K562 (cell line): Measurements from ENCODE around the gene TEX54. TPM values are rescaled to one million over a fixed set of nuclear protein-coding genes. Genes with fewer than 3 reads are reported as not detected.

Experiments
- ATF7 ChIP-seq: fragments of 450-650 bp; IDR thresholded peaks from 2 replicates; pipeline ENCODE4 v1.7.1; 2014; ENCODE audit warnings: mild to moderate bottlenecking, moderate library complexity
- CBFA2T2 ChIP-seq: fragments of 450-650 bp; conservative IDR thresholded peaks from 2 replicates; pipeline ENCODE4 v1.6.1; 2017; ENCODE audit warnings: mild to moderate bottlenecking
- FOXP1 ChIP-seq: sonication (generic); formaldehyde crosslinking; IDR thresholded peaks from 2 replicates; pipeline ENCODE4 v1.8.0; 2022; ENCODE audit warnings: mild to moderate bottlenecking, missing genetic modification reagents
- HIVEP1 ChIP-seq: fragments of 250-450 bp; sonication (Bioruptor Pico); IDR thresholded peaks from 2 replicates; pipeline ENCODE4 v1.4.0; 2020; ENCODE audit warnings: mild to moderate bottlenecking
- HMGXB4 ChIP-seq: sonication (generic); formaldehyde crosslinking; IDR thresholded peaks from 2 replicates; pipeline ENCODE4 v1.8.1; 2023; ENCODE audit warnings: mild to moderate bottlenecking, missing genetic modification reagents
- HNRNPH1 ChIP-seq: fragments of 200-400 bp; formaldehyde crosslinking; optimal IDR thresholded peaks from 2 replicates; pipeline ENCODE3; 2017; ENCODE audit warnings: low read depth, mild to moderate bottlenecking, low read length, moderate library complexity
- HSF4 ChIP-seq: fragments of 250-450 bp; sonication (Bioruptor Pico); IDR thresholded peaks from 2 replicates; pipeline ENCODE4 v2.1.2; 2022; ENCODE audit warnings: mild to moderate bottlenecking, moderate library complexity, borderline replicate concordance
- MAFK ChIP-seq: IDR thresholded peaks from 2 replicates; pipeline ENCODE4 v1.6.1; 2011; ENCODE audit warnings: low read length, improper control_type of control experiment
- MED1 ChIP-seq: sonication (generic); formaldehyde crosslinking; IDR thresholded peaks from 2 replicates; pipeline ENCODE4 v1.8.1; 2023; ENCODE audit warnings: missing genetic modification reagents, borderline replicate concordance
- NBN ChIP-seq: fragments of 450-650 bp; IDR thresholded peaks from 2 replicates; pipeline ENCODE4 v1.6.1; 2016; ENCODE audit warnings: low read depth, mild to moderate bottlenecking
- PBX2 ChIP-seq, 2 experiments: IDR thresholded peaks in 1 of 2; conservative IDR thresholded peaks in 1 of 2; 2 replicates each; pipeline ENCODE4 v1.6.1; 2016; ENCODE audit warnings: low read depth in 2 of 2, mild to moderate bottlenecking in 1 of 2, missing compliant biosample characterization in 1 of 2, missing genetic modification characterization in 1 of 2, moderate library complexity in 1 of 2
- PHB2 ChIP-seq: fragments of 450-650 bp; IDR thresholded peaks from 2 replicates; pipeline ENCODE4 v1.6.1; 2017; ENCODE audit warnings: low read depth
- PREB ChIP-seq: sonication (generic); formaldehyde crosslinking; IDR thresholded peaks from 2 replicates; pipeline ENCODE4 v1.8.1; 2023; ENCODE audit warnings: mild to moderate bottlenecking, missing genetic modification reagents
- RCOR1 ChIP-seq, 2 experiments: IDR thresholded peaks; 2 replicates each; pipeline ENCODE4 v1.6.1; 2012; ENCODE audit warnings: low read depth in 2 of 2, low read length in 2 of 2, borderline replicate concordance in 1 of 2, improper control_type of control experiment in 1 of 2
- RUNX1 ChIP-seq: sonication (generic); IDR thresholded peaks from 2 replicates; pipeline ENCODE4 v1.6.1; 2016; ENCODE audit warnings: antibody characterized with exemption, low read depth
- SRSF7 ChIP-seq: fragments of 200-400 bp; formaldehyde crosslinking; optimal IDR thresholded peaks from 2 replicates; pipeline ENCODE3; 2017; ENCODE audit warnings: mild to moderate bottlenecking, low read depth, low read length
- TEAD1 ChIP-seq, 2 experiments: fragments of 450-650 bp in 1 of 2; sonication (generic) in 1 of 2; formaldehyde crosslinking; IDR thresholded peaks; 2 replicates each; pipeline versions ENCODE4 v1.4.0 to v1.8.0; 2020 to 2022; ENCODE audit warnings: mild to moderate bottlenecking in 2 of 2, missing genetic modification reagents in 1 of 2
- TGIF2 ChIP-seq: sonication (generic); formaldehyde crosslinking; IDR thresholded peaks from 2 replicates; pipeline ENCODE4 v1.8.1; 2022; ENCODE audit warnings: mild to moderate bottlenecking, missing genetic modification reagents, moderate library complexity
- ZC3H4 ChIP-seq: sonication (generic); formaldehyde crosslinking; IDR thresholded peaks from 2 replicates; pipeline ENCODE4 v1.9.0; 2021; ENCODE audit warnings: missing genetic modification reagents, borderline replicate concordance
- ZKSCAN8 ChIP-seq: fragments of 200-800 bp; sonication (Bioruptor generic); IDR thresholded peaks from 2 replicates; pipeline ENCODE4 v1.6.1; 2016; ENCODE audit warnings: missing genetic modification characterization, missing compliant biosample characterization
- ZNF134 ChIP-seq: fragments of 250-450 bp; sonication (Bioruptor Pico); conservative IDR thresholded peaks from 2 replicates; pipeline ENCODE4 v1.4.0; 2020
- ZNF175 ChIP-seq: fragments of 200-800 bp; sonication (Bioruptor generic); IDR thresholded peaks from 2 replicates; pipeline ENCODE4 v1.6.1; 2016; ENCODE audit warnings: low read depth, mild to moderate bottlenecking, missing genetic modification characterization, missing compliant biosample characterization
- ZNF695 ChIP-seq: fragments of 450-650 bp; formaldehyde crosslinking; IDR thresholded peaks from 2 replicates; pipeline ENCODE4 v1.4.0; 2020; ENCODE audit warnings: mild to moderate bottlenecking, moderate library complexity
- ZNF75A ChIP-seq: fragments of 450-650 bp; formaldehyde crosslinking; IDR thresholded peaks from 2 replicates; pipeline ENCODE4 v1.4.0; 2020; ENCODE audit warnings: mild to moderate bottlenecking
- polyA plus RNA-seq, 8 experiments: library from polyadenylated mRNA; depleted of rRNA in 4 of 8; stranded (reverse) in 5 of 8; unstranded in 3 of 8; fragments of >200 nt; fragmentation: Nextera tagmentation in 2 of 8; fragmentation: Illumina TruSeq in 1 of 8; extraction: Ambion mirVana in 2 of 8; extraction: Trizol in 1 of 8; gene quantifications; 2 replicates each; pipeline versions ENCODE4 v1.2.1 to v1.2.3, GENCODE V29; 2011 to 2014; ENCODE audit warnings: inconsistent platforms in 1 of 8, missing spikeins in 1 of 8
- total RNA-seq, 7 experiments: library from RNA; depleted of rRNA in 6 of 7; stranded (reverse); fragments of >200 nt in 6 of 7; fragmentation: Illumina TruSeq in 2 of 7; extraction: Trizol in 2 of 7; gene quantifications; 2 replicates each; pipeline versions ENCODE4 v1.2.1 to v1.2.3, GENCODE V29; 2011 to 2021; ENCODE audit warnings: low replicate concordance in 1 of 7

The TEX54 gene
- total and polyA plus RNA-seq, 9 of the 15 experiments (the other 6 are each of a cell fraction or from before 2014, with no cell fraction given), result not detected

GRCh38 chr11:62881579-62882430 is 49.2 kb upstream of the TEX54 start (continued):
- TF ChIP-seq HMGXB4, result no peak
- TF ChIP-seq ZNF75A, result no peak
- TF ChIP-seq PBX2 (CRISPR knock-in tag; IDR thresholded peaks at IDR 0.05; ENCODE audit: low read depth), result no peak
- TF ChIP-seq PBX2 (tag; conservative IDR thresholded peaks at IDR 0.05; ENCODE audit: low read depth), result no peak
- no peak for TF ChIP-seq ZNF134 (CRISPR knock-in tag)
- no peak for TF ChIP-seq ZNF695 (CRISPR knock-in tag)
- TF ChIP-seq CBFA2T2, result peak; percentile 30; the same call in 1 of the 2 replicates
- no peak for TF ChIP-seq PREB (CRISPR knock-in tag)
- TF ChIP-seq ZKSCAN8 (CRISPR knock-in tag), result no peak
- TF ChIP-seq ZC3H4 (CRISPR knock-in tag), result no peak; the same call in 1 of the 2 replicates
- TF ChIP-seq TEAD1 (CRISPR knock-in tag; IDR thresholded peaks at IDR 0.05), result peak in 1 of 2 experiments; percentile 9; a peak in 2 of 4 replicates
- TF ChIP-seq MAFK, result peak; percentile 78
- no peak for TF ChIP-seq HSF4
- no peak; the same call in 1 of the 2 replicates for TF ChIP-seq ZNF175 (CRISPR knock-in tag)
- peak in 1 of 2 experiments; percentile 47; a peak in 2 of 4 replicates for TF ChIP-seq RCOR1 (IDR thresholded peaks at IDR 0.05; ENCODE audit: borderline replicate concordance in 1 of 2, low read depth in 2 of 2, low read length in 2 of 2)
- TF ChIP-seq PHB2, result no peak
- no peak for TF ChIP-seq HNRNPH1
- TF ChIP-seq MED1 (CRISPR knock-in tag), result no peak
- no peak for TF ChIP-seq RUNX1
- TF ChIP-seq TGIF2 (CRISPR knock-in tag), result no peak
- no peak for TF ChIP-seq FOXP1
- peak; percentile 64; the same call in 1 of the 2 replicates for TF ChIP-seq ATF7
- TF ChIP-seq HIVEP1 (CRISPR knock-in tag), result no peak
- no peak for TF ChIP-seq SRSF7
- TF ChIP-seq NBN, result no peak
